ENCODE measurements around the gene ATP13A3. TPM values are rescaled to one million over a fixed set of nuclear protein-coding genes. Genes with fewer than 3 reads are reported as not detected.

The ATP13A3 gene
- total and polyA plus RNA-seq, 2 experiments from 2014 or later = 20.0 to 202 TPM

- Histone ChIP-seq H3K4me2 (no peak overlapping the region), H3K79me2 (replicated peaks; ENCODE audit: insufficient read depth) (no peaks in the 10 kb centered on the region), H3K27me3 (ENCODE audit: insufficient read depth) (peaks cover 37% of the 10 kb centered on the region), H3F3A (replicated peaks; ENCODE audit: low read depth) (no peaks in the 10 kb centered on the region), H3K36me3 (ENCODE audit: insufficient read depth) (no peaks in the 10 kb centered on the region; the same call in none of the 2 replicates), H3K9me2 (ENCODE audit: insufficient read depth) (no peaks in the 10 kb centered on the region), H3K27ac (ENCODE audit: low read depth) (no peak overlapping the region), H2AFZ (no peak overlapping the region), H3K4me3 (no peak overlapping the region), H3K4me1 (ENCODE audit: insufficient read depth) (peaks cover 14% of the 10 kb centered on the region; the same call in 1 of the 2 replicates), H4K20me1 (replicated peaks; ENCODE audit: insufficient read depth) (no peaks in the 10 kb centered on the region)
- ATAC-seq (no peak), DNase-seq (ENCODE audit: low spot score) (no peak)
- Mint-ChIP-seq H3K27me3 (ENCODE audit: insufficient read depth, low read depth, poor library complexity) (peaks cover 32% of the 10 kb centered on the region), H3K4me1 (peaks cover 11% of the 10 kb centered on the region), H3K9me3 (no peaks in the 10 kb centered on the region), H3K4me3 (no peak overlapping the region), H3K36me3 (ENCODE audit: low read depth) (peaks cover 7% of the 10 kb centered on the region; the same call in 1 of the 3 replicates), H3K27ac (no peak overlapping the region)
- TF ChIP-seq REST (IDR thresholded peaks at IDR 0.05; ENCODE audit: unreplicated experiment) (no peak), NANOG (IDR thresholded peaks at IDR 0.05; ENCODE audit: borderline replicate concordance) (no peak), ZNF462 (CRISPR knock-in tag; IDR thresholded peaks at IDR 0.05) (no peak), CTCF (conservative IDR thresholded peaks at IDR 0.05; ENCODE audit: low read depth in 2 of 2) (no peak), ZNF114 (CRISPR knock-in tag; IDR thresholded peaks at IDR 0.05) (no peak), ETS1 (IDR thresholded peaks at IDR 0.05) (no peak), EZH2 (IDR thresholded peaks at IDR 0.05; ENCODE audit: low read depth, unreplicated experiment) (no peak)
These were observed 85.5 kb downstream of the ATP13A3 start for GRCh38 chr3:194401346-194401745.
